Measurements from ENCODE around the gene CYSLTR2. TPM values are rescaled to one million over a fixed set of nuclear protein-coding genes. Genes with fewer than 3 reads are reported as not detected.

Gene CYSLTR2
- total RNA-seq, 2 experiments from 2014 or later = 0.09 TPM; not detected in 1

DNA sequence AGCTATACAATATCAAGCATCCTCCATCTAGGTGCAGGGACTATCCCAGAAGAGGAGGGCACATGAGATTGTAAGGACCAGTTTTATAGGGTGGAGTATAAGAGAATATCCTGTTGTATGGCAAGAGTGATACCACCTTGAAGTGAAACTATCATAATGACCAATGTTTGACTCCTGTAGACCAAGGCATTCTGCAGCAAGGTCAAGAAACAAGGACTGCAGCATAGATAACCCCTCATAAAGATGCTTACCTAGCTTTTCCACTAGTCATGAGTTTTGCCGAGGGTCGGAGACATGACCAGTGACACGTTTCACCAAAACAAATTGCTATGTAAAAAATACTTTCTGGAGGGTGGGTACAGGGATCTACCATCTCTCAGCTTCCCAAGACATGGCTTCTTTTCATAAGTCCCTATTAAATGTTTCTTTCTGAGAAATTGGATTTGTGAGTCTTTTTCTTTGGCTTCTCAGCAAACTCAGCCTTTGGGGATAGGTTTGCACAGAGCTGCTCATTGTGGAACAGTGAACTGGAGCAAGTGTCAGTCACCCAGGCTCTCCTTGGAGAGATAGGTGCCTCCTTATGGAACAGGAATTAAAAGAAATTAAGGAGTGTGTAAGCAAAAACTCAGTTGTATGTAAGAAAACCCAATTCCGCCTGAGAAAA is 28.2 kb upstream of the CYSLTR2 start:
- no peak for DNase-seq (ENCODE audit: low spot score)
- BruUV-seq (replicated peaks) = no TSS peak
- H3K9me2 ChIP-seq (ENCODE audit: insufficient read depth, low read length) = no peaks in the 10 kb centered on the region
- ChIA-PET CTCF (ENCODE audit: unreplicated experiment) (no interaction called here), POLR2A (interaction anchor here (0.6 kb wide), 1 partner anchor 52 kb away, joined by 3 read pairs; no protein-coding TSS in a partner anchor)
- H4K20me1 ChIP-seq (ENCODE audit: insufficient read depth, low read length) = no peaks in the 10 kb centered on the region
- H3K9me3 ChIP-seq (ENCODE audit: low read length) = peaks cover 13% of the 10 kb centered on the region
- no peak overlapping the region for H3K27ac ChIP-seq (ENCODE audit: low read depth, low read length, poor library complexity, severe bottlenecking)
- H3K4me3 ChIP-seq (ENCODE audit: low read depth, low read length, poor library complexity, severe bottlenecking) = no peak overlapping the region
- no peaks in the 10 kb centered on the region for H3K4me1 ChIP-seq (ENCODE audit: insufficient read depth, low read length, poor library complexity, severe bottlenecking)
- TF ChIP-seq, protein P1, sequence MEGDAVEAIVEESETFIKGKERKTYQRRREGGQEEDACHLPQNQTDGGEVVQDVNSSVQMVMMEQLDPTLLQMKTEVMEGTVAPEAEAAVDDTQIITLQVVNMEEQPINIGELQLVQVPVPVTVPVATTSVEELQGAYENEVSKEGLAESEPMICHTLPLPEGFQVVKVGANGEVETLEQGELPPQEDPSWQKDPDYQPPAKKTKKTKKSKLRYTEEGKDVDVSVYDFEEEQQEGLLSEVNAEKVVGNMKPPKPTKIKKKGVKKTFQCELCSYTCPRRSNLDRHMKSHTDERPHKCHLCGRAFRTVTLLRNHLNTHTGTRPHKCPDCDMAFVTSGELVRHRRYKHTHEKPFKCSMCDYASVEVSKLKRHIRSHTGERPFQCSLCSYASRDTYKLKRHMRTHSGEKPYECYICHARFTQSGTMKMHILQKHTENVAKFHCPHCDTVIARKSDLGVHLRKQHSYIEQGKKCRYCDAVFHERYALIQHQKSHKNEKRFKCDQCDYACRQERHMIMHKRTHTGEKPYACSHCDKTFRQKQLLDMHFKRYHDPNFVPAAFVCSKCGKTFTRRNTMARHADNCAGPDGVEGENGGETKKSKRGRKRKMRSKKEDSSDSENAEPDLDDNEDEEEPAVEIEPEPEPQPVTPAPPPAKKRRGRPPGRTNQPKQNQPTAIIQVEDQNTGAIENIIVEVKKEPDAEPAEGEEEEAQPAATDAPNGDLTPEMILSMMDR (conservative IDR thresholded peaks at IDR 0.05; ENCODE audit: low read length) = no peak
- TF ChIP-seq EZH2phosphoT487 (IDR thresholded peaks at IDR 0.05; ENCODE audit: borderline replicate concordance, low read depth, low read length) = no peak
- no peaks in the 10 kb centered on the region for H3K79me2 ChIP-seq (ENCODE audit: insufficient read depth, low read depth, low read length)
- intact Hi-C loops (cut with micrococcal nuclease; ENCODE audit: unreplicated experiment) = no loop called here
- H2AFZ ChIP-seq (ENCODE audit: low read length) = no peak overlapping the region
- no peak overlapping the region for H3K4me2 ChIP-seq (ENCODE audit: low read length)
- no peaks in the 10 kb centered on the region for H3K36me3 ChIP-seq (ENCODE audit: insufficient read depth, low read length)

DNA sequence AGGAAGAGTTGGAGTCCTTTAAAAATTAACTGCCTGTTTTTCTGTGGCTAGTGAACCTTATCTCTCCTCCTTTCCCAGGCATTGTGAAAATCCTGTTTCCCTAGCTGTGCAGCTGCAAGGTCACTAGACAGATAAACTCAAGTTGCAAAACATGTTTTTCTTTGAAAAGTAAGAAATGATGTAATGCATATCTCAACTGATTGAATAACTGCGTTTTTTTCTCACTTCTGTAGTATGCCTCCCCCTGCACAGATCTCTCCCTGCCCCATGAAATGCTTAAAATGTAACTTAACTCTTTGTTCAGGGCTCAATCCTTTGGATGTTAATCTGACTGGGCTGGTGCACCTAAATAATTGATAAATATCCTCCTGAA is 27.7 kb upstream of the CYSLTR2 start:
- Histone ChIP-seq H2AFZ (ENCODE audit: low read length) (no peak overlapping the region), H3K4me1 (ENCODE audit: insufficient read depth, low read length, poor library complexity, severe bottlenecking) (no peaks in the 10 kb centered on the region), H3K27ac (ENCODE audit: low read depth, low read length, poor library complexity, severe bottlenecking) (no peak overlapping the region), H4K20me1 (ENCODE audit: insufficient read depth, low read length) (no peaks in the 10 kb centered on the region), H3K4me2 (ENCODE audit: low read length) (no peak overlapping the region), H3K9me3 (ENCODE audit: low read length) (peaks cover 12% of the 10 kb centered on the region), H3K4me3 (ENCODE audit: low read depth, low read length, poor library complexity, severe bottlenecking) (no peak overlapping the region), H3K79me2 (ENCODE audit: insufficient read depth, low read depth, low read length) (no peaks in the 10 kb centered on the region), H3K36me3 (ENCODE audit: insufficient read depth, low read length) (no peaks in the 10 kb centered on the region), H3K9me2 (ENCODE audit: insufficient read depth, low read length) (no peaks in the 10 kb centered on the region)
- CTCF ChIA-PET (ENCODE audit: unreplicated experiment) = no interaction called here
- intact Hi-C loops (cut with micrococcal nuclease; ENCODE audit: unreplicated experiment) = no loop called here
- POLR2A ChIA-PET = no interaction called here
- DNase-seq (ENCODE audit: low spot score) = no peak
- TF ChIP-seq EZH2phosphoT487 (IDR thresholded peaks at IDR 0.05; ENCODE audit: borderline replicate concordance, low read depth, low read length) = no peak
- TF ChIP-seq, protein P1 (conservative IDR thresholded peaks at IDR 0.05; ENCODE audit: low read length) = no peak
- BruUV-seq (replicated peaks) = no TSS peak

GRCh38 chr13:48626726-48627451 is 26.8 kb upstream of the CYSLTR2 start:
- Histone ChIP-seq H3K79me2 (ENCODE audit: insufficient read depth, low read depth, low read length) (no peaks in the 10 kb centered on the region), H2AFZ (ENCODE audit: low read length) (no peak overlapping the region), H3K4me2 (ENCODE audit: low read length) (no peak overlapping the region), H4K20me1 (ENCODE audit: insufficient read depth, low read length) (no peaks in the 10 kb centered on the region), H3K36me3 (ENCODE audit: insufficient read depth, low read length) (no peaks in the 10 kb centered on the region), H3K9me2 (ENCODE audit: insufficient read depth, low read length) (no peaks in the 10 kb centered on the region), H3K4me1 (ENCODE audit: insufficient read depth, low read length, poor library complexity, severe bottlenecking) (no peaks in the 10 kb centered on the region), H3K4me3 (ENCODE audit: low read depth, low read length, poor library complexity, severe bottlenecking) (no peak overlapping the region), H3K27ac (ENCODE audit: low read depth, low read length, poor library complexity, severe bottlenecking) (no peak overlapping the region), H3K9me3 (ENCODE audit: low read length) (peaks cover 7% of the 10 kb centered on the region; the same call in 1 of the 2 replicates)
- BruUV-seq (replicated peaks) = no TSS peak
- DNase-seq (ENCODE audit: low spot score) = no peak
- intact Hi-C loops (cut with micrococcal nuclease; ENCODE audit: unreplicated experiment) = no loop called here
- CTCF ChIA-PET (ENCODE audit: unreplicated experiment) = interaction anchor here (0.6 kb wide), 1 partner anchor 140 kb away, joined by 3 read pairs; no protein-coding TSS in a partner anchor
- no peak for TF ChIP-seq EZH2phosphoT487 (IDR thresholded peaks at IDR 0.05; ENCODE audit: borderline replicate concordance, low read depth, low read length)
- TF ChIP-seq, protein P1 (conservative IDR thresholded peaks at IDR 0.05; ENCODE audit: low read length) = no peak
- POLR2A ChIA-PET = interaction anchor here (0.7 kb wide), 1 partner anchor 675 kb away, joined by 3 read pairs; no protein-coding TSS in a partner anchor
